ENCODE measurements around the gene SIVA1. TPM values are rescaled to one million over a fixed set of nuclear protein-coding genes. Genes with fewer than 3 reads are reported as not detected.

SIVA1 gene
- polyA plus RNA-seq, 4 donors = 48.0 to 87.2 (median 56.2) TPM

GRCh38 chr14:104782086-104782807 lies 29.3 kb downstream of the SIVA1 start:
- DNase-seq (ENCODE audit: low read depth in 4 of 4, low spot score in 3 of 4) = no peak

GRCh38 chr14:104782808-104783139 lies 29.8 kb downstream of the SIVA1 start:
- no peak for DNase-seq (ENCODE audit: low read depth in 4 of 4, low spot score in 3 of 4)

GRCh38 chr14:104783484-104784217 lies 30.7 kb downstream of the SIVA1 start:
- DNase-seq (ENCODE audit: low read depth in 4 of 4, low spot score in 3 of 4) = no peak

GRCh38 chr14:104784218-104784568 lies 31.2 kb downstream of the SIVA1 start:
- DNase-seq (ENCODE audit: low read depth in 4 of 4, low spot score in 3 of 4) = no peak

- DNase-seq (ENCODE audit: low read depth in 4 of 4, low spot score in 3 of 4) = no peak
These were observed 32.1 kb downstream of the SIVA1 start for GRCh38 chr14:104784846-104785707.

- DNase-seq (ENCODE audit: low read depth in 4 of 4, low spot score in 3 of 4) = no peak
These were observed 32.7 kb downstream of the SIVA1 start for GRCh38 chr14:104785708-104786080.

GRCh38 chr14:104786091-104786586 lies 33.2 kb downstream of the SIVA1 start:
- DNase-seq (ENCODE audit: low read depth in 4 of 4, low spot score in 3 of 4) = no peak

- no peak for DNase-seq (ENCODE audit: low read depth in 4 of 4, low spot score in 3 of 4)
These were observed 34.1 kb downstream of the SIVA1 start for GRCh38 chr14:104786726-104787675.

- no peak for DNase-seq (ENCODE audit: low read depth in 4 of 4, low spot score in 3 of 4)
These were observed 34.8 kb downstream of the SIVA1 start for GRCh38 chr14:104787736-104788135.

GRCh38 chr14:104788161-104788818 lies 35.3 kb downstream of the SIVA1 start:
- DNase-seq (ENCODE audit: low read depth in 4 of 4, low spot score in 3 of 4) = no peak

GRCh38 chr14:104788873-104789663 lies 36.1 kb downstream of the SIVA1 start:
- no peak for DNase-seq (ENCODE audit: low read depth in 4 of 4, low spot score in 3 of 4)

- DNase-seq (ENCODE audit: low read depth in 4 of 4, low spot score in 3 of 4) = no peak
These were observed 37.1 kb downstream of the SIVA1 start for GRCh38 chr14:104789752-104790743.

- DNase-seq (ENCODE audit: low read depth in 4 of 4, low spot score in 3 of 4) = no peak
These were observed 38.5 kb downstream of the SIVA1 start for GRCh38 chr14:104791425-104791824.

- DNase-seq (ENCODE audit: low read depth in 4 of 4, low spot score in 3 of 4) = no peak
These were observed 39.3 kb downstream of the SIVA1 start for GRCh38 chr14:104792101-104792884.

- DNase-seq (ENCODE audit: low read depth in 4 of 4, low spot score in 3 of 4) = no peak
These were observed 40.2 kb downstream of the SIVA1 start for GRCh38 chr14:104792945-104793702.

- no peak for DNase-seq (ENCODE audit: low read depth in 4 of 4, low spot score in 3 of 4)
These were observed 40.7 kb downstream of the SIVA1 start for GRCh38 chr14:104793703-104793959.

Data from left renal pelvis (tissue), 4 donors.